Ectodermal cell (in vitro differentiated cells): ENCODE measurements around the gene XRCC5.
"Not testable (repeated sequence)": the region's sequence is repeated elsewhere in the genome, so short reads cannot be mapped to it uniquely, and the experiment has no call there.

Experiments used
- H3K27ac ChIP-seq: 2 replicates; pipeline ENCODE4 v1.7.0; 2013; ENCODE audit warnings: mild to moderate bottlenecking, low read depth, low read length; ENCODE audit not compliant: insufficient read depth, poor library complexity, severe bottlenecking
- H3K27me3 ChIP-seq: 2 replicates; pipeline ENCODE4 v1.7.0; 2013; ENCODE audit warnings: mild to moderate bottlenecking, low read length; ENCODE audit not compliant: insufficient read depth, control insufficient read depth, poor library complexity, severe bottlenecking
- H3K36me3 ChIP-seq: one replicate; pipeline ENCODE4 v1.7.0; 2013; ENCODE audit warnings: low read length; ENCODE audit not compliant: control insufficient read depth, insufficient read depth
- H3K4me1 ChIP-seq: one replicate; pipeline ENCODE4 v1.7.0; 2013; ENCODE audit warnings: low read length; ENCODE audit not compliant: control insufficient read depth, insufficient read depth
- H3K4me3 ChIP-seq: 2 replicates; pipeline ENCODE4 v1.7.0; 2013; ENCODE audit warnings: low read depth, low read length, control low read depth; ENCODE audit not compliant: insufficient read depth
- H3K9me3 ChIP-seq: 2 replicates; pipeline ENCODE4 v1.7.0; 2013; ENCODE audit warnings: mild to moderate bottlenecking, low read length, moderate library complexity; ENCODE audit not compliant: control insufficient read depth
- WGBS, 2 experiments: methylation state at CpG; one replicate each; pipeline ENCODE4 v1.1.7; 2013; ENCODE audit warnings: missing lambda C conversion rate in 2 of 2; 5-methylcytosine and 5-hydroxymethylcytosine counted together

Gene XRCC5

DNA sequence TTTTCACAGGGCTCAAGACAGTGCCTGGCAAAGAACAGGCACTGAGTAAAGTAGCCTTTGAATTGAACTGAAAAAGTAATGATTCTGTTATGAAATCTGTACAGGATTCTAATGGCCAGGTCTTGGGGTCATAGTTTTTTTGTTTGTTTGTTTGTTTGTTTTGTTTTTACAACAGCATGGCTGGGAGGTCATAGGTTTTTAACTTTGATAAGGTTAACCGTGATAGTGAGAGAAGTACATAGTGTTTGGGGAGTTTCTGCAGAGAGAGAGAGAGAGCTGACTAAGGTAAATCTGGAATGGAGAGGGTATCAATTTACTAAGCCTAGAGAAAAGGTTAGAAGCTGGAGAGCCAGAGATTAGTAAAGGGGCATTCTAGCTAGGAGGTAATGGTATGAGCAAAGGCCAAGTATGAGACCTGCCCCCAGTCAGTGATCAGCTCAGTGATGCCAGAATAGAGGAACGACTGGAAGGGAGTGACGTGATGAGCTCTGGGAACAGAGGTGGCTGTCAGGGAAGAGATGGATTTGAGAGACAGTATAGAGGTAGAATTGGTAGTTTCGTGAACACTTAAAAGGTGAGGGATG is 25.9 kb downstream of the XRCC5 start:
- Histone ChIP-seq H3K4me3 (no peak overlapping the region), H3K9me3 (no peaks in the 10 kb centered on the region), H3K27me3 (no peaks in the 10 kb centered on the region), H3K4me1 (no peaks in the 10 kb centered on the region), H3K36me3 (peaks cover 82% of the 10 kb centered on the region), H3K27ac (no peak overlapping the region)
- 95 to 96% methylated on average over 4 of the region's 4 CpGs for WGBS, 2 experiments

DNA sequence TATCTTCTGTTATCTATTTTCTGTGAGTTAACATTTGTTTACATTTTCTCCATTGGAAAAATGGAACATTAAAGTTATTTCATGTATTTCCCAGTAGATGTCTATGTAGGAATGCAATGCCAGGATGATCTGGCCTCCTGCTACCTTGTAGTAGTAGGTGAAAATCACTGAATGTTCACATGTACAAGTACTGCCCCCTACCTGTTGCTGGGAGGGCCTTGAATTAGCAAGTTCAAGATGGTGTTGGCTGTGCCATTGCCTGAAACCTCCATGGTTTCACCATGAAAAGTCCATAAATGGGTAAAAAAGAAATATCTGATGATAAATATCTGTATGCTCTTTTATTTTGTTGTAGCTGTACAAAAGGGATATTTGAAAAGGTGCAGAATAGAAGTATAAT is 30.7 kb downstream of the XRCC5 start:
- Histone ChIP-seq H3K4me3 (no peak overlapping the region), H3K9me3 (no peaks in the 10 kb centered on the region), H3K36me3 (peaks cover 74% of the 10 kb centered on the region), H3K4me1 (no peaks in the 10 kb centered on the region), H3K27ac (no peak overlapping the region), H3K27me3 (no peaks in the 10 kb centered on the region)

DNA sequence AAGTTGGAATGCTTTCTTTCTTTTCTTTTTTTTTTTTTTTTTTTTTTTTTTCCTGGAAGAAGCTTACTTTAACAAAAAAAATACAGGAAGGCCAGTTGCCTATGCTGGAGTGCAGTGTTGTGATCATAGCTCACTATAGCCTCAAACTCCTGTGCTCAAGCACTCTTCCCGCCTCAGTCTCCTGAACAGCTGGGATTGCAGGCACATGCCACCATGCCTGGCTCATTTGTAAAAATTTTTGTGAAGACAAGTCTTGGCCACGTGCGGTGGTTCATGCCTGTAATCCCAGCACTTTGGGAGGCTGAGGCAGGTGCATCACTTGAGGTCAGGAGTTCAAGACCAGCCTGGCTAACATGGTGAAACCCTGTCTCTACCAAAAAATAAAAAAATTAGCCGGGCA is 32.4 kb downstream of the XRCC5 start:
- WGBS, 2 experiments: 89 to 96% methylated on average over 4 of the region's 4 CpGs
- H3K9me3 ChIP-seq, H3K27me3 ChIP-seq, H3K27ac ChIP-seq, H3K4me1 ChIP-seq, H3K4me3 ChIP-seq: not testable (repeated sequence)
- H3K36me3 ChIP-seq: peaks cover 63% of the 10 kb centered on the region

- 88% methylated on average over 1 of the region's 1 CpG; no CpG with 5 or more reads in 1 of the 2 experiments for WGBS, 2 experiments
- H3K36me3 ChIP-seq: peaks cover 62% of the 10 kb centered on the region
- H3K9me3 ChIP-seq: no peaks in the 10 kb centered on the region
- no peaks in the 10 kb centered on the region for H3K4me1 ChIP-seq
- H3K27me3 ChIP-seq: no peaks in the 10 kb centered on the region
- no peak overlapping the region for H3K27ac ChIP-seq
- no peak overlapping the region for H3K4me3 ChIP-seq
These were observed 33.4 kb downstream of the XRCC5 start for GRCh38 chr2:216142540-216142939.

DNA sequence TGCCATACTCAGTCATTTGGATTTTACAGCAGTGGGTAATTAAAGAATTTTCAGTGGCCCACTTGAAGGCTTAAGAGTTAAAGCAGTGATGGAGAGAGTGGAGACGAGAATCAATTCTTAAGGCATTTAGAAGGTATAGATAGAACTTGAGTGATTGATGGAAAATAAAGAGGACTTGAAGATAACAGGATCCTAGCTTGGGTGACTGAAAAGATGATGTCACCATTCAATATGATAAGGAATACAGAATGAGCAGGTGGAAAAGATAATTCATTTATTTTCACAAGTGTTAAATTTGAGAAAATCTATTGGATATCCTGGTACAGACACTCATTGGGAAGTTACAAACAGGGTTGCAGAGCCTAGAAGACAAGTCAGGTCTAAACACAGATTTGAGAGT is 35.2 kb downstream of the XRCC5 start:
- Histone ChIP-seq H3K9me3 (no peaks in the 10 kb centered on the region), H3K4me3 (no peak overlapping the region), H3K4me1 (no peaks in the 10 kb centered on the region), H3K27me3 (no peaks in the 10 kb centered on the region), H3K27ac (no peak overlapping the region), H3K36me3 (peaks cover 56% of the 10 kb centered on the region)
- WGBS, 2 experiments: 94 to 96% methylated on average over 1 of the region's 1 CpG

GRCh38 chr2:216144857-216145256 is 35.7 kb downstream of the XRCC5 start:
- H3K4me3 ChIP-seq: no peak overlapping the region
- no peaks in the 10 kb centered on the region for H3K4me1 ChIP-seq
- H3K9me3 ChIP-seq: no peaks in the 10 kb centered on the region
- WGBS, 2 experiments: 90 to 97% methylated on average over 4 of the region's 4 CpGs
- H3K27me3 ChIP-seq: no peaks in the 10 kb centered on the region
- no peak overlapping the region for H3K27ac ChIP-seq
- peaks cover 51% of the 10 kb centered on the region for H3K36me3 ChIP-seq

- 67 to 71% methylated on average over 3 to 4 of the region's 4 CpGs for whole genome bisulfite sequencing, 2 experiments
- Histone ChIP-seq H3K27ac (no peak overlapping the region), H3K36me3 (peaks cover 60% of the 10 kb centered on the region), H3K4me3 (no peak overlapping the region), H3K27me3 (no peaks in the 10 kb centered on the region), H3K4me1 (no peaks in the 10 kb centered on the region), H3K9me3 (no peaks in the 10 kb centered on the region)
These were observed 37.4 kb downstream of the XRCC5 start for GRCh38 chr2:216146573-216146972.

DNA sequence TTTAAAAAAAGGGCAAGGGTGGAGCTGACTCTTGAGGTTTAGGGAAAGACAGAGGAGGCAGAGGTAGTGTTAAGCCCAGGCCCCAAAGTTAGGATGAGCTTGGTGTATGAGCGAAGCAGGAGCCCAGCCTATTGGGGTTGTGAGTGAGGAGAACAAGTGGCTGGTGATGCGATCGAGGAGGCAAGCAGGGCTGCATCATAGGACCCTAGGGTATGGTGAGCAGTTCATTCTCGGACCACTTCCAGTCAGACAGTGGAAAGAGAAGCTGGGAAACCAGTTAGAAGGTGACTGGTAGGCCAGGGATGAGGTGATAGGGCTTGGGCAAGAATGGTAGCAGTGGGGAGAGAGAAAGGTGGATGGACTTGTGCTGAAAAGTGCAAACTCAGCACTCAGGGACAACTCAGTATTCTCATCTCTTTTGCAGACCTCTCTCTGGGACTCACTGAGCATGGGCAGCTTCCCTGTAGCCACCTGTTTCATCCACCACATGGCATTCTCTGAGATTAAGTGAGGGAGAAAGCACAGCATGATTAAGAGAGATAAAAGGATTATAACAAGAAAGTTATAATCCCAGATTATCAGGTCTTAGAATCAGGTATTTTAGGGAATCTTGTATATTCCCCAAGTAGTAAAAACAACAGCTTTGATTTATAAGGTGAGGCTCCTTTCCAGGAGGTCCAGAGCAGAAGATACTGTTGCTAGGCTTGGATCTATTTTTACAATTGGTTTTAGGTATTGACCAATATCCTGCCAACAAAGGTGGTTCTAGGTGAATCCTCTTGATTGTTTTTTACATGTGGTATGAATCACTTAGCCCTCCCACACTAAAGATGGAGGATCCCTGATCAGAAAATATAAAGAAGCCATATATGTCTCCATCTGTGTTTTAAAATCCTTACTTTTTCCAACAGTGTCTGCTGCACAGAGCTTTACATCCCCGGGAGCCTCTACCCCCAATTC is 38.3 kb downstream of the XRCC5 start:
- H3K27me3 ChIP-seq: no peaks in the 10 kb centered on the region
- WGBS, 2 experiments: 96 to 97% methylated on average over 5 of the region's 5 CpGs
- no peak overlapping the region for H3K27ac ChIP-seq
- H3K4me1 ChIP-seq: no peaks in the 10 kb centered on the region
- no peaks in the 10 kb centered on the region for H3K9me3 ChIP-seq
- peaks cover 59% of the 10 kb centered on the region for H3K36me3 ChIP-seq
- H3K4me3 ChIP-seq: no peak overlapping the region

- H3K27ac ChIP-seq: no peak overlapping the region
- no peak overlapping the region for H3K4me3 ChIP-seq
- no peaks in the 10 kb centered on the region for H3K9me3 ChIP-seq
- H3K36me3 ChIP-seq: peaks cover 55% of the 10 kb centered on the region
- no peaks in the 10 kb centered on the region for H3K27me3 ChIP-seq
- no peaks in the 10 kb centered on the region for H3K4me1 ChIP-seq
- 96 to 97% methylated on average over 4 of the region's 4 CpGs for WGBS, 2 experiments
These were observed 39.8 kb downstream of the XRCC5 start for GRCh38 chr2:216148983-216149382.

- Histone ChIP-seq H3K27me3 (no peaks in the 10 kb centered on the region), H3K36me3 (peaks cover 51% of the 10 kb centered on the region)
These were observed 40.6 kb downstream of the XRCC5 start for GRCh38 chr2:216149741-216150140.

More at GRCh38 chr2:216149741-216150140, 40.6 kb downstream of the XRCC5 start:
- H3K27ac ChIP-seq: no peak overlapping the region
- no peaks in the 10 kb centered on the region for H3K9me3 ChIP-seq
- H3K4me1 ChIP-seq: no peaks in the 10 kb centered on the region
- H3K4me3 ChIP-seq: no peak overlapping the region
- WGBS, 2 experiments: 91 to 95% methylated on average over 5 of the region's 5 CpGs
